HG03159 (cell line): Measurements from ENCODE around the gene SPIRE2.
"Not testable (repeated sequence)": the region's sequence is repeated elsewhere in the genome, so short reads cannot be mapped to it uniquely, and the experiment has no call there.

Source experiments
- ATAC-seq: cut with Tn5 transposase; IDR thresholded peaks from one replicate; pipeline ENCODE4 v1.9.1; 2021; ENCODE audit warnings: mild to moderate bottlenecking, moderate library complexity; ENCODE audit not compliant: unreplicated experiment

Gene SPIRE2

GRCh38 chr16:89806589-89807193, 21.6 kb upstream of the SPIRE2 start:
- not testable (repeated sequence) for ATAC-seq

GRCh38 chr16:89808475-89808874, 19.8 kb upstream of the SPIRE2 start:
- no peak for ATAC-seq

- no peak for ATAC-seq
These were observed 17.0 kb upstream of the SPIRE2 start for GRCh38 chr16:89811321-89811720.

- ATAC-seq: peak; percentile 29
These were observed 12.5 kb upstream of the SPIRE2 start for GRCh38 chr16:89815639-89816348.

- ATAC-seq: not testable (repeated sequence)
These were observed 9.3 kb upstream of the SPIRE2 start for GRCh38 chr16:89818851-89819403.

- not testable (repeated sequence) for ATAC-seq
These were observed 8.8 kb upstream of the SPIRE2 start for GRCh38 chr16:89819448-89819847.

GRCh38 chr16:89821438-89822187, 6.7 kb upstream of the SPIRE2 start:
- ATAC-seq: no peak

GRCh38 chr16:89822188-89823086, 5.8 kb upstream of the SPIRE2 start:
- ATAC-seq: no peak

GRCh38 chr16:89823087-89823823, 5.0 kb upstream of the SPIRE2 start:
- ATAC-seq: no peak

GRCh38 chr16:89823824-89824148, 4.5 kb upstream of the SPIRE2 start:
- ATAC-seq: not testable (repeated sequence)

- ATAC-seq: no peak
These were observed 1.5 kb upstream of the SPIRE2 start for GRCh38 chr16:89826531-89827382.

GRCh38 chr16:89827383-89828198, 684 bp upstream of the SPIRE2 start:
- ATAC-seq: no peak

GRCh38 chr16:89828870-89829629, 775 bp downstream of the SPIRE2 start:
- ATAC-seq: no peak

GRCh38 chr16:89829630-89830437, 1.6 kb downstream of the SPIRE2 start:
- no peak for ATAC-seq

- no peak for ATAC-seq
These were observed 3.6 kb downstream of the SPIRE2 start for GRCh38 chr16:89831810-89832328.

- not testable (repeated sequence) for ATAC-seq
These were observed 5.5 kb downstream of the SPIRE2 start for GRCh38 chr16:89833664-89834363.
